ENCODE data around the gene CCDC73. TPM values are rescaled to one million over a fixed set of nuclear protein-coding genes. Genes with fewer than 3 reads are reported as not detected.
"Not testable (repeated sequence)": the region's sequence is repeated elsewhere in the genome, so short reads cannot be mapped to it uniquely, and the experiment has no call there.

CCDC73 gene
- total RNA-seq, 1 donor from 2014 or later = not detected

DNA sequence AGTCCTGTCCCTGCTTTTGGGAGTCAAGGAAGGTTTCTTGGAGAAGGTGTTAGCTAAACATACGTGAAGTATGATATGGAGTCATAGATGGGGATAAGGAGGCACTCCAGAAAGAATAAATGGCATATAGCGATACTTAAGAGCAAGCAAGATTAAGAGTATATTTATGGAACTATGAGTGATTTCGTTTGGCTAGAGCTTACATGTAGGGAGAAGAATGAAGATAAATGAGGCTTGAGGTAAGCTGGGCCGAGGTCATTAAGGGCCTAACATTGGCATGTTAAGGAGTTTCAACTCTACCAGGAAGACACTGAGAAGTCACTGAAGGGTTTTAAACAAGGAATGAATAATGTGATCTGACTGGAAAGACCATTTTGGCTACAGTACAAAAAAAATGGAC lies 177.6 kb downstream of the CCDC73 start:
- TF ChIP-seq CTCF (IDR thresholded peaks at IDR 0.05) = no peak
- Histone ChIP-seq H3K27me3 (no peaks in the 10 kb centered on the region), H3K36me3 (no peaks in the 10 kb centered on the region), H3K9me3 (no peaks in the 10 kb centered on the region), H3K27ac (no peak overlapping the region), H3K4me3 (no peak overlapping the region), H3K4me1 (no peaks in the 10 kb centered on the region)
- intact Hi-C loops (cut with DNase I) = no loop called here
- no peak for DNase-seq
- no peak for ATAC-seq

GRCh38 chr11:32615422-32615821 lies 179.0 kb downstream of the CCDC73 start:
- intact Hi-C loops (cut with DNase I) = no loop called here
- H3K27me3 ChIP-seq = no peaks in the 10 kb centered on the region
- no peak for TF ChIP-seq CTCF (IDR thresholded peaks at IDR 0.05)
- no peaks in the 10 kb centered on the region for H3K36me3 ChIP-seq
- no peaks in the 10 kb centered on the region for H3K4me1 ChIP-seq
- ATAC-seq (no peak), DNase-seq (no peak)
- no peaks in the 10 kb centered on the region for H3K9me3 ChIP-seq
- no peak overlapping the region for H3K27ac ChIP-seq
- H3K4me3 ChIP-seq = no peak overlapping the region

- TF ChIP-seq CTCF (IDR thresholded peaks at IDR 0.05) = no peak
- intact Hi-C loops (cut with DNase I) = no loop called here
- Histone ChIP-seq H3K27ac (no peak overlapping the region), H3K4me1 (no peaks in the 10 kb centered on the region), H3K4me3 (no peak overlapping the region), H3K27me3 (no peaks in the 10 kb centered on the region), H3K36me3 (no peaks in the 10 kb centered on the region), H3K9me3 (no peaks in the 10 kb centered on the region)
- no peak for DNase-seq
- no peak for ATAC-seq
Observed at GRCh38 chr11:32613500-32614151, 180.8 kb downstream of the CCDC73 start.

DNA sequence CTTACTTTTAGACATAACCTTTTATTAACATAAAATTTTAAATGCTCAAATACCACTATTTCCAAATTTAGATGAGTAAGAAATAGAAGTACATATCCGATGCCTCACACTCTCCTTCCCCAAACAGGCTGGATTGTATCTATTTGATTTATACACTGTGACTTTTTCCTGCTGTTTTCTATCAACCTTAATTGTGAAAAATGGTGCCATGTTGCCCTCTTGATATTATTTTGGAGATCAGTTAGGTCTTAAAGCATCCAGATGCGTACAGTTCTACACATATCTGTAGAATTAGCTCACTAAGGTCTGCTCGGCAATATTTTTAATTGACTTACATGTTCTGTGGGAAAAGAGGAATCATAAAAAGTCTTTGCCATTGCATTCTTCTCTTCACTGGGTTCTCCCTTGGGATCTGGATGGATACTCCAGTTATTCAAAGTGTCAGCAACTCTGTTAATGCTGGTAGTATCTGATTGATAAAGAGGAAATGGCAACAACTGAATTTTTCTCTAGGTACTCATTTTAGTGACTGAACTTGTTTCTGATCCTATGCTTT lies 183.6 kb downstream of the CCDC73 start:
- TF ChIP-seq CTCF (IDR thresholded peaks at IDR 0.05) = no peak
- intact Hi-C loops (cut with DNase I) = no loop called here
- no peaks in the 10 kb centered on the region for H3K9me3 ChIP-seq
- DNase-seq = no peak
- H3K4me1 ChIP-seq = no peaks in the 10 kb centered on the region
- H3K27ac ChIP-seq = no peak overlapping the region
- no peak for ATAC-seq
- H3K27me3 ChIP-seq = no peaks in the 10 kb centered on the region
- no peak overlapping the region for H3K4me3 ChIP-seq
- no peaks in the 10 kb centered on the region for H3K36me3 ChIP-seq

GRCh38 chr11:32608826-32609225 lies 185.6 kb downstream of the CCDC73 start:
- H3K36me3 ChIP-seq = peaks cover 19% of the 10 kb centered on the region
- H3K27ac ChIP-seq; ATAC-seq; H3K4me3 ChIP-seq; DNase-seq; H3K4me1 ChIP-seq; H3K27me3 ChIP-seq; H3K9me3 ChIP-seq; intact Hi-C loops (cut with DNase I): not testable (repeated sequence)

GRCh38 chr11:32606220-32606619 lies 188.2 kb downstream of the CCDC73 start:
- H3K4me3 ChIP-seq = no peak overlapping the region
- H3K27me3 ChIP-seq = no peaks in the 10 kb centered on the region
- no peak for TF ChIP-seq CTCF (IDR thresholded peaks at IDR 0.05)
- H3K9me3 ChIP-seq = no peaks in the 10 kb centered on the region
- DNase-seq (no peak), ATAC-seq (no peak)
- H3K4me1 ChIP-seq = no peaks in the 10 kb centered on the region
- intact Hi-C loops (cut with DNase I) = no loop called here
- no peak overlapping the region for H3K27ac ChIP-seq
- peaks cover 45% of the 10 kb centered on the region for H3K36me3 ChIP-seq

Measured in upper lobe of right lung (tissue), 1 donor.